Measurements from ENCODE around the gene TMBIM1. TPM values are rescaled to one million over a fixed set of nuclear protein-coding genes. Genes with fewer than 3 reads are reported as not detected.
"Not testable (repeated sequence)": the region's sequence is repeated elsewhere in the genome, so short reads cannot be mapped to it uniquely, and the experiment has no call there.

TMBIM1 gene
- total RNA-seq, 1 donor from 2014 or later = 86.4 TPM

GRCh38 chr2:218312267-218312756 is 20.0 kb upstream of the TMBIM1 start:
- TF ChIP-seq, protein P1, sequence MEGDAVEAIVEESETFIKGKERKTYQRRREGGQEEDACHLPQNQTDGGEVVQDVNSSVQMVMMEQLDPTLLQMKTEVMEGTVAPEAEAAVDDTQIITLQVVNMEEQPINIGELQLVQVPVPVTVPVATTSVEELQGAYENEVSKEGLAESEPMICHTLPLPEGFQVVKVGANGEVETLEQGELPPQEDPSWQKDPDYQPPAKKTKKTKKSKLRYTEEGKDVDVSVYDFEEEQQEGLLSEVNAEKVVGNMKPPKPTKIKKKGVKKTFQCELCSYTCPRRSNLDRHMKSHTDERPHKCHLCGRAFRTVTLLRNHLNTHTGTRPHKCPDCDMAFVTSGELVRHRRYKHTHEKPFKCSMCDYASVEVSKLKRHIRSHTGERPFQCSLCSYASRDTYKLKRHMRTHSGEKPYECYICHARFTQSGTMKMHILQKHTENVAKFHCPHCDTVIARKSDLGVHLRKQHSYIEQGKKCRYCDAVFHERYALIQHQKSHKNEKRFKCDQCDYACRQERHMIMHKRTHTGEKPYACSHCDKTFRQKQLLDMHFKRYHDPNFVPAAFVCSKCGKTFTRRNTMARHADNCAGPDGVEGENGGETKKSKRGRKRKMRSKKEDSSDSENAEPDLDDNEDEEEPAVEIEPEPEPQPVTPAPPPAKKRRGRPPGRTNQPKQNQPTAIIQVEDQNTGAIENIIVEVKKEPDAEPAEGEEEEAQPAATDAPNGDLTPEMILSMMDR (IDR thresholded peaks at IDR 0.05) = no peak
- no peak for DNase-seq (ENCODE audit: extremely low spot score, unreplicated experiment)
- no peaks in the 10 kb centered on the region for H3K9me3 Mint-ChIP-seq (ENCODE audit: unreplicated experiment)
- no peaks in the 10 kb centered on the region for H3K36me3 Mint-ChIP-seq (ENCODE audit: unreplicated experiment)
- peaks cover 2% of the 10 kb centered on the region for H3K27me3 Mint-ChIP-seq (ENCODE audit: unreplicated experiment)
- H3K4me1 Mint-ChIP-seq (ENCODE audit: unreplicated experiment) = peaks cover 3% of the 10 kb centered on the region
- no peak overlapping the region for H3K4me3 Mint-ChIP-seq (ENCODE audit: unreplicated experiment)
- no peak overlapping the region for H3K27ac Mint-ChIP-seq (ENCODE audit: unreplicated experiment)

- not testable (repeated sequence) for H3K4me3 Mint-ChIP-seq (ENCODE audit: unreplicated experiment); H3K36me3 Mint-ChIP-seq (ENCODE audit: unreplicated experiment); H3K4me1 Mint-ChIP-seq (ENCODE audit: unreplicated experiment); H3K9me3 Mint-ChIP-seq (ENCODE audit: unreplicated experiment); DNase-seq (ENCODE audit: extremely low spot score, unreplicated experiment); H3K27ac Mint-ChIP-seq (ENCODE audit: unreplicated experiment); H3K27me3 Mint-ChIP-seq (ENCODE audit: unreplicated experiment)
Observed at GRCh38 chr2:218311541-218312266, 19.4 kb upstream of the TMBIM1 start.

GRCh38 chr2:218310853-218311540 is 18.7 kb upstream of the TMBIM1 start:
- no peak overlapping the region for H3K4me3 Mint-ChIP-seq (ENCODE audit: unreplicated experiment)
- H3K27me3 Mint-ChIP-seq (ENCODE audit: unreplicated experiment) = peaks cover 3% of the 10 kb centered on the region
- H3K4me1 Mint-ChIP-seq (ENCODE audit: unreplicated experiment) = no peaks in the 10 kb centered on the region
- no peaks in the 10 kb centered on the region for H3K36me3 Mint-ChIP-seq (ENCODE audit: unreplicated experiment)
- DNase-seq (ENCODE audit: extremely low spot score, unreplicated experiment) = no peak
- no peaks in the 10 kb centered on the region for H3K9me3 Mint-ChIP-seq (ENCODE audit: unreplicated experiment)
- TF ChIP-seq, protein P1 (IDR thresholded peaks at IDR 0.05) = no peak
- H3K27ac Mint-ChIP-seq (ENCODE audit: unreplicated experiment) = no peak overlapping the region

DNA sequence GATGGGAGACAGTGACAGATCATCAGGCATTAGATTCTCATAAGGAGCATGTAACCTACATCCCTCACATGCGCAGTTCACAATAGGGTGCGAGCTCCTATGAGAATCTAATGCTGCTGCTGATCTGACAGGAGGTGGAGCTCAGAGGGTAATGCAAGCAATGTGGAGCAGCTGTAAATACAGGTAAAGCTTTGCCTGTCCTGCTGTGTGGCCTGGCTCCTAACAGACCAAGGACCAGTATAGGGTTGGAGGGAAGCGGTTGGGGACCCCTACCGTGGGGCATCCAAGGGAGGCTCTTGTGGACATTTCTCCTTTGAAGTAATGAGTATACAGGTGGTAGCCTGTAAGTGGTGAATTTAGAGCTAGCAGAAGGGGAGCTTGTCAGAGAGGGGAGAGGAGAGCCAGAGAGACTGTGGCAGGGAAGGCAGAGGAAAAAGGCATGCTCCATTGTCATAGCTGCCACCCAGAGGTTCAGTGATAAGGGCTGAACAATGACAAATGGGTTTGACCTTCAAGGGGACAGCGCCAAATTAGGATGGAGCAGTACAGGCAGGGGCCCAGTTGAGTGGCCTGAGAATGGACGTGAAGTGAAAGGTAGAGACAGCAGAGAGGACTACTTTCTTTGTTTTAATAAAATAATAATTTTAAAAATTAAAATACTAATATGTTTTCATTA is 15.2 kb upstream of the TMBIM1 start:
- TF ChIP-seq, protein P1 (IDR thresholded peaks at IDR 0.05) = no peak
- Mint-ChIP-seq H3K27ac (ENCODE audit: unreplicated experiment) (no peak overlapping the region), H3K36me3 (ENCODE audit: unreplicated experiment) (no peaks in the 10 kb centered on the region), H3K4me1 (ENCODE audit: unreplicated experiment) (no peaks in the 10 kb centered on the region), H3K27me3 (ENCODE audit: unreplicated experiment) (peaks cover 3% of the 10 kb centered on the region), H3K4me3 (ENCODE audit: unreplicated experiment) (no peak overlapping the region), H3K9me3 (ENCODE audit: unreplicated experiment) (no peaks in the 10 kb centered on the region)
- no peak for DNase-seq (ENCODE audit: extremely low spot score, unreplicated experiment)

DNA sequence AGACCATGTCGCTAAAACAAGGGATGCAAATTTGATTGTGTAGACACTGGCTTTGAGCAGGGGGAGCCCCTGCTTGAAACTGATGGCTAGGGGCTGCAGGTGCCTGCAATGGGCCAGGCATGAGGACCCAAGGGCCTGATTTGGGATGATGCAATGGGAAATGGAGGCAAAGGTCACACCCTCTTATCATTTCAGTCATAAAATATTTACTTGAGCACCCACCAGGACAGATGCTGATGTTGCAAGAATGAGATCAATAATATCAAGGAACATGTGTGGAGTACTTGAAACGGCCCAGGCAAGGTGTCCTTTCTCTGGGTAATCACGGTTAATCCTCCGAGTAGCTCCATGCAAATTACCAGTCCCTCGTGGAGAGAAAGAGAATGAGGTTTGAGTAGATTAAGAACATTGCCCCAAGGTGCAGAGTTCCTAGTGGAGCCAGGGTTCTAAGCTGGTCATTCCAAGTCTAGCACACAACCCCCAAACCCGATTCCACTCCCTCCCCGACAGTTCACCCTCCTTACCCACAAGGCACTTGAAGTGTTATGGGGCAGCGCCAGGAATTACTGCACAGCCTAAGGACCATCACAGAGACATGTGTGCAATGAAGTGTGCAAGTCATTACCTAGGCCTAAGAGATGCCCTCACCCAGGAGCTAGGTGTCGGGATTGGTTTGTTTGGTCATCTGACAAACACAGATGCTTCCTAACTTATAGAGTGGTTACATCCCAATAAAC is 14.0 kb upstream of the TMBIM1 start:
- TF ChIP-seq, protein P1 (IDR thresholded peaks at IDR 0.05) = no peak
- Mint-ChIP-seq H3K27ac (ENCODE audit: unreplicated experiment) (no peak overlapping the region), H3K9me3 (ENCODE audit: unreplicated experiment) (no peaks in the 10 kb centered on the region), H3K4me1 (ENCODE audit: unreplicated experiment) (no peaks in the 10 kb centered on the region), H3K27me3 (ENCODE audit: unreplicated experiment) (peaks cover 3% of the 10 kb centered on the region), H3K4me3 (ENCODE audit: unreplicated experiment) (no peak overlapping the region), H3K36me3 (ENCODE audit: unreplicated experiment) (no peaks in the 10 kb centered on the region)
- no peak for DNase-seq (ENCODE audit: extremely low spot score, unreplicated experiment)
